Thyroid gland (tissue), 4 donors: ENCODE measurements around the gene GCLM. TPM values are rescaled to one million over a fixed set of nuclear protein-coding genes. Genes with fewer than 3 reads are reported as not detected.
"Not testable (repeated sequence)": the region's sequence is repeated elsewhere in the genome, so short reads cannot be mapped to it uniquely, and the experiment has no call there.

Experiments used
- DNase-seq, 2 donors: peaks; one replicate each; pipeline ENCODE4 v3.0.0-alpha.2; 2019
- H3K27ac ChIP-seq, 3 donors: fragments of 200-600 bp; sonication (generic); 1 replicate in 2 of 3; 2 replicates in 1 of 3; pipeline ENCODE4 v1.5.1; 2016 to 2019; ENCODE audit warnings: mild to moderate bottlenecking in 1 of 3, moderate library complexity in 1 of 3
- H3K27me3 ChIP-seq: fragments of 200-600 bp; sonication (generic); one replicate; pipeline ENCODE4 v1.5.1; 2019
- H3K36me3 ChIP-seq, 2 donors: fragments of 200-600 bp; sonication (generic); one replicate each; pipeline ENCODE4 v1.5.1; 2016 to 2019
- H3K4me1 ChIP-seq, 2 donors: fragments of 200-600 bp; sonication (generic); one replicate each; pipeline ENCODE4 v1.5.1; 2017 to 2019
- H3K4me3 ChIP-seq, 3 donors: fragments of 200-600 bp; sonication (generic); replicated peaks in 1 of 3; 1 replicate in 2 of 3; 2 replicates in 1 of 3; pipeline ENCODE4 v1.5.1; 2016; ENCODE audit warnings: mild to moderate bottlenecking in 1 of 3
- H3K9me3 ChIP-seq: fragments of 200-600 bp; sonication (generic); one replicate; pipeline ENCODE4 v1.5.1; 2017
- POLR2A ChIP-seq, 2 donors: fragments of 450-650 bp; IDR thresholded peaks; one replicate each; pipeline ENCODE4 v1.6.1; 2017; ENCODE audit warnings: antibody characterized with exemption in 2 of 2, mild to moderate bottlenecking in 2 of 2, moderate library complexity in 1 of 2
- WGBS, 2 donors: methylation state at CpG; one replicate each; pipeline ENCODE4 v1.1.5; 2017; 5-methylcytosine and 5-hydroxymethylcytosine counted together
- intact Hi-C: fragments of 100-400 bp; cut with DNase I; formaldehyde crosslinking; loops from one replicate; pipeline ENCODE4 v1.15.1; 2023
- total RNA-seq, 4 donors: library from RNA; depleted of rRNA; stranded (reverse); fragments of >200 nt; gene quantifications; one replicate each; pipeline ENCODE4 v1.2.3, GENCODE V29; 2016
- TF ChIP-seq, protein P1 (sequence below), 6 experiments: fragments of 200-600 bp in 3 of 6; fragments of 450-650 bp in 3 of 6; sonication (generic) in 3 of 6; IDR thresholded peaks; one replicate each; pipeline ENCODE4 v1.5.1; 2016 to 2019; ENCODE audit warnings: antibody characterized with exemption in 6 of 6, mild to moderate bottlenecking in 2 of 6, inconsistent platforms in 1 of 6, moderate library complexity in 1 of 6

Gene GCLM
- total RNA-seq, 4 donors from 2014 or later = 27.0 to 56.2 (median 43.4) TPM

DNA sequence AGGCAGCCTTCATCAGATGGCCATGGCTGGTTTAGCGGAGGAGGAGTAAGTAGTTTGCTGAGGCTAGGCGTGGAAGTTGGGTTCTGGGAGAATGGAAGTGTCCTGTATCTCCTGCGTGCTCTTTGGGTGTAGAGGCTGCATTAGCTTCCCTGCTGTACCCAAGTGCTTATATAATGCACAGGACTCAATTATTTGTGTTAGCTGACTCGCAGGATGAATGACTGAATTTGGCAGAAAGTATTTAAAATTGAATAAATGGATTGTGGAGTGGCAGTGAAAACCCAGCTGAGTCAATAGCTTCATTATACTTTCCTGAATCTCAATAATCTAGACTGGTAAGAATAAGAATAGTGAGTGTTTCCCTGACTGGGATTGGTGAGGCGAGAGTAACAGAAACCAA, 44.0 kb downstream of the GCLM start:
- TF ChIP-seq, protein P1, sequence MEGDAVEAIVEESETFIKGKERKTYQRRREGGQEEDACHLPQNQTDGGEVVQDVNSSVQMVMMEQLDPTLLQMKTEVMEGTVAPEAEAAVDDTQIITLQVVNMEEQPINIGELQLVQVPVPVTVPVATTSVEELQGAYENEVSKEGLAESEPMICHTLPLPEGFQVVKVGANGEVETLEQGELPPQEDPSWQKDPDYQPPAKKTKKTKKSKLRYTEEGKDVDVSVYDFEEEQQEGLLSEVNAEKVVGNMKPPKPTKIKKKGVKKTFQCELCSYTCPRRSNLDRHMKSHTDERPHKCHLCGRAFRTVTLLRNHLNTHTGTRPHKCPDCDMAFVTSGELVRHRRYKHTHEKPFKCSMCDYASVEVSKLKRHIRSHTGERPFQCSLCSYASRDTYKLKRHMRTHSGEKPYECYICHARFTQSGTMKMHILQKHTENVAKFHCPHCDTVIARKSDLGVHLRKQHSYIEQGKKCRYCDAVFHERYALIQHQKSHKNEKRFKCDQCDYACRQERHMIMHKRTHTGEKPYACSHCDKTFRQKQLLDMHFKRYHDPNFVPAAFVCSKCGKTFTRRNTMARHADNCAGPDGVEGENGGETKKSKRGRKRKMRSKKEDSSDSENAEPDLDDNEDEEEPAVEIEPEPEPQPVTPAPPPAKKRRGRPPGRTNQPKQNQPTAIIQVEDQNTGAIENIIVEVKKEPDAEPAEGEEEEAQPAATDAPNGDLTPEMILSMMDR (IDR thresholded peaks at IDR 0.05) = no peak
- no peak for TF ChIP-seq POLR2A (IDR thresholded peaks at IDR 0.05)
- Histone ChIP-seq H3K4me3 (no peak overlapping the region), H3K27ac (no peak overlapping the region), H3K27me3 (no peaks in the 10 kb centered on the region), H3K4me1 (no peaks in the 10 kb centered on the region), H3K36me3 (peaks cover 19% of the 10 kb centered on the region in 2 donors), H3K9me3 (no peaks in the 10 kb centered on the region)
- DNase-seq = no peak
- intact Hi-C loops = no loop called here
- 92 to 93% methylated on average over 5 of the region's 5 CpGs for WGBS, 2 donors

DNA sequence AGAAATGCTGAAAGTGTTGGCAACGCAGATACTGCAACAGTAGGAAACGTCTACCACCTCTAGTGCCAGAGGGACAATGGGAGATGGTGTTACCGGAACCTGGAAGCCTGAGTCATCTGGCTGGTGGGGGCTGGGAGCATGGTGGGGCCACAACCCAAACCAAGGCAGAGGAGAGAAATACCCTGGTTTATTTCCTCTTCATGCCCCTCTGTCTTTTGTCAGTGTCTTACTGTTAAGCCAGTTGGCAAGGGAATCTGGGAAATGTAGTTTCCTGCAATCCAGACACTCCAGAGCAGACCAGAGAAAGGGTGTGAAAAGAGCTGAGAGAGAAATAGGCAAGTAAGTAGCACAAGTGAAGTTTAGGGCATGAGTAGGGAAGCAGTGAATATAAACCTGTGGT, 45.1 kb downstream of the GCLM start:
- Histone ChIP-seq H3K4me3 (no peak overlapping the region), H3K27me3 (no peaks in the 10 kb centered on the region), H3K27ac (no peak overlapping the region), H3K36me3 (peaks cover 9 to 10% of the 10 kb centered on the region in 2 donors), H3K9me3 (no peaks in the 10 kb centered on the region), H3K4me1 (no peaks in the 10 kb centered on the region)
- WGBS, 2 donors = 69 to 82% methylated on average over 3 of the region's 3 CpGs
- intact Hi-C loops = no loop called here
- no peak for DNase-seq
- TF ChIP-seq, protein P1 (IDR thresholded peaks at IDR 0.05) = no peak
- TF ChIP-seq POLR2A (IDR thresholded peaks at IDR 0.05) = no peak

- intact Hi-C loops, H3K9me3 ChIP-seq, H3K4me1 ChIP-seq, DNase-seq, H3K36me3 ChIP-seq, H3K27ac ChIP-seq, H3K4me3 ChIP-seq, H3K27me3 ChIP-seq: not testable (repeated sequence)
- WGBS, 2 donors = 56 to 75% methylated on average over 3 of the region's 3 CpGs
Observed at GRCh38 chr1:93857653-93858052, 51.6 kb downstream of the GCLM start.

GRCh38 chr1:93855983-93856382, 53.2 kb downstream of the GCLM start:
- 88 to 100% methylated on average over 1 to 9 of the region's 9 CpGs for WGBS, 2 donors
- H3K4me3 ChIP-seq, H3K4me1 ChIP-seq, H3K9me3 ChIP-seq, H3K27me3 ChIP-seq, intact Hi-C loops, DNase-seq, H3K27ac ChIP-seq, H3K36me3 ChIP-seq: not testable (repeated sequence)

GRCh38 chr1:93853940-93854339, 55.3 kb downstream of the GCLM start:
- intact Hi-C loops = no loop called here
- Histone ChIP-seq H3K27me3 (no peaks in the 10 kb centered on the region), H3K4me3 (no peak overlapping the region), H3K27ac (no peak overlapping the region), H3K9me3 (no peaks in the 10 kb centered on the region), H3K4me1 (no peaks in the 10 kb centered on the region), H3K36me3 (no peaks in the 10 kb centered on the region)
- WGBS, 2 donors = 95 to 96% methylated on average over 3 of the region's 3 CpGs
- no peak for DNase-seq
- TF ChIP-seq POLR2A (IDR thresholded peaks at IDR 0.05) = no peak
- TF ChIP-seq, protein P1 (IDR thresholded peaks at IDR 0.05) = no peak

- Histone ChIP-seq H3K36me3 (no peaks in the 10 kb centered on the region), H3K9me3 (no peaks in the 10 kb centered on the region), H3K4me1 (no peaks in the 10 kb centered on the region), H3K4me3 (no peak overlapping the region), H3K27ac (no peak overlapping the region), H3K27me3 (no peaks in the 10 kb centered on the region)
- intact Hi-C loops = no loop called here
- TF ChIP-seq, protein P1 (IDR thresholded peaks at IDR 0.05) = no peak
- no peak for TF ChIP-seq POLR2A (IDR thresholded peaks at IDR 0.05)
- 77 to 88% methylated on average over 1 of the region's 1 CpG for WGBS, 2 donors
- no peak for DNase-seq
Observed at GRCh38 chr1:93851878-93852277, 57.4 kb downstream of the GCLM start.
